ENCODE data around the gene USP54.

DNA sequence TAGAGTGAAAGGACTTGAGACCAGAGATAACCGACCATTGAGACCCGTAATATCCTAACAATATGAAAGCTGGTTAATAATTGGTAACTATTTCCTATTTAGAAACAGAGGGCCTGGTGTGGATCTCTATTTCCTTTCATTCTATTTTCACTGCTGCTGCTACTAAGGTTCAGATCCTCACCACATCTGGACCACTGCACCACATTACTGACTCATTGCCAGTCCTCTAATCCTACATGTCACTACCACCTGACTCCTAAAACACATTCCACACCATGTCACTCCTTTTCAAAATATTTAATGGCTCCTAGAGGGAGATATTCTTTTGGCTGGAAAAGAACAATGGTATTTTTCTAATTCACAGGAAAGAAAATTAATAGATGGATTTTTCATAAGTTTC is 6.4 kb downstream of the USP54 start:
- TF ChIP-seq, protein P1, sequence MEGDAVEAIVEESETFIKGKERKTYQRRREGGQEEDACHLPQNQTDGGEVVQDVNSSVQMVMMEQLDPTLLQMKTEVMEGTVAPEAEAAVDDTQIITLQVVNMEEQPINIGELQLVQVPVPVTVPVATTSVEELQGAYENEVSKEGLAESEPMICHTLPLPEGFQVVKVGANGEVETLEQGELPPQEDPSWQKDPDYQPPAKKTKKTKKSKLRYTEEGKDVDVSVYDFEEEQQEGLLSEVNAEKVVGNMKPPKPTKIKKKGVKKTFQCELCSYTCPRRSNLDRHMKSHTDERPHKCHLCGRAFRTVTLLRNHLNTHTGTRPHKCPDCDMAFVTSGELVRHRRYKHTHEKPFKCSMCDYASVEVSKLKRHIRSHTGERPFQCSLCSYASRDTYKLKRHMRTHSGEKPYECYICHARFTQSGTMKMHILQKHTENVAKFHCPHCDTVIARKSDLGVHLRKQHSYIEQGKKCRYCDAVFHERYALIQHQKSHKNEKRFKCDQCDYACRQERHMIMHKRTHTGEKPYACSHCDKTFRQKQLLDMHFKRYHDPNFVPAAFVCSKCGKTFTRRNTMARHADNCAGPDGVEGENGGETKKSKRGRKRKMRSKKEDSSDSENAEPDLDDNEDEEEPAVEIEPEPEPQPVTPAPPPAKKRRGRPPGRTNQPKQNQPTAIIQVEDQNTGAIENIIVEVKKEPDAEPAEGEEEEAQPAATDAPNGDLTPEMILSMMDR (conservative IDR thresholded peaks at IDR 0.05) = no peak
- no peak for TF ChIP-seq ZFX (IDR thresholded peaks at IDR 0.05)

All from C4-2B (cell line).